ENCODE data around the gene CDRT15L2.
"Not testable (repeated sequence)": the region's sequence is repeated elsewhere in the genome, so short reads cannot be mapped to it uniquely, and the experiment has no call there.

CDRT15L2 gene

GRCh38 chr17:20579424-20579823 lies at the start of gene CDRT15L2:
Gene CDRT15L2 (plus strand): TSS chr17:20579724. CDS start chr17:20579744, 20 bp downstream.
- not testable (repeated sequence) for DNase-seq

- DNase-seq = not testable (repeated sequence)
These were observed 49.4 kb upstream of the CDRT15L2 start for GRCh38 chr17:20530104-20530503.

GRCh38 chr17:20532544-20533090 lies 46.9 kb upstream of the CDRT15L2 start:
- not testable (repeated sequence) for DNase-seq

- not testable (repeated sequence) for DNase-seq
These were observed 46.3 kb upstream of the CDRT15L2 start for GRCh38 chr17:20533206-20533605.

- peak; percentile 2 for DNase-seq
These were observed 44.6 kb upstream of the CDRT15L2 start for GRCh38 chr17:20534711-20535550.

GRCh38 chr17:20540414-20540813 lies 39.1 kb upstream of the CDRT15L2 start:
- not testable (repeated sequence) for DNase-seq

GRCh38 chr17:20540865-20541264 lies 38.7 kb upstream of the CDRT15L2 start:
- not testable (repeated sequence) for DNase-seq

GRCh38 chr17:20541853-20542546 lies 37.5 kb upstream of the CDRT15L2 start:
- not testable (repeated sequence) for DNase-seq

GRCh38 chr17:20547923-20548322 lies 31.6 kb upstream of the CDRT15L2 start:
- DNase-seq = not testable (repeated sequence)

GRCh38 chr17:20552920-20553319 lies 26.6 kb upstream of the CDRT15L2 start:
- DNase-seq = not testable (repeated sequence)

GRCh38 chr17:20554728-20555127 lies 24.8 kb upstream of the CDRT15L2 start:
- not testable (repeated sequence) for DNase-seq

- DNase-seq = not testable (repeated sequence)
These were observed 24.2 kb upstream of the CDRT15L2 start for GRCh38 chr17:20555135-20556010.

- not testable (repeated sequence) for DNase-seq
These were observed 21.4 kb upstream of the CDRT15L2 start for GRCh38 chr17:20558096-20558495.

GRCh38 chr17:20559018-20559417 lies 20.5 kb upstream of the CDRT15L2 start:
- not testable (repeated sequence) for DNase-seq

- DNase-seq = no peak
These were observed 16.9 kb upstream of the CDRT15L2 start for GRCh38 chr17:20562587-20562986.

- not testable (repeated sequence) for DNase-seq
These were observed 14.3 kb upstream of the CDRT15L2 start for GRCh38 chr17:20565245-20565644.

- DNase-seq = no peak
These were observed 13.8 kb upstream of the CDRT15L2 start for GRCh38 chr17:20565711-20566110.

- DNase-seq = not testable (repeated sequence)
These were observed 12.8 kb upstream of the CDRT15L2 start for GRCh38 chr17:20566736-20567135.

GRCh38 chr17:20567421-20567820 lies 12.1 kb upstream of the CDRT15L2 start:
- DNase-seq = not testable (repeated sequence)

GRCh38 chr17:20568604-20569003 lies 10.9 kb upstream of the CDRT15L2 start:
- not testable (repeated sequence) for DNase-seq

- not testable (repeated sequence) for DNase-seq
These were observed 7.9 kb upstream of the CDRT15L2 start for GRCh38 chr17:20571653-20572052.

GRCh38 chr17:20573216-20573615 lies 6.3 kb upstream of the CDRT15L2 start:
- DNase-seq = not testable (repeated sequence)
